Skeletal muscle tissue (tissue), 4 donors: Measurements from ENCODE around the gene SLC2A1. TPM values are rescaled to one million over a fixed set of nuclear protein-coding genes. Genes with fewer than 3 reads are reported as not detected.

ENCODE experiments used
- H3K27ac ChIP-seq: one replicate; pipeline ENCODE4 v1.7.0; 2013; ENCODE audit warnings: mild to moderate bottlenecking, low read depth, low read length, inconsistent platforms
- H3K27me3 ChIP-seq, 3 donors: one replicate each; pipeline ENCODE4 v1.7.0; 2013; ENCODE audit warnings: low read length in 3 of 3; ENCODE audit not compliant: control insufficient read depth in 3 of 3, insufficient read depth in 3 of 3
- H3K36me3 ChIP-seq, 3 donors: one replicate each; pipeline ENCODE4 v1.7.0; 2013; ENCODE audit warnings: low read length in 3 of 3; ENCODE audit not compliant: control insufficient read depth in 3 of 3, insufficient read depth in 3 of 3
- H3K4me1 ChIP-seq, 3 donors: one replicate each; pipeline ENCODE4 v1.7.0; 2013; ENCODE audit warnings: low read length in 3 of 3, mild to moderate bottlenecking in 3 of 3; ENCODE audit not compliant: control insufficient read depth in 3 of 3, insufficient read depth in 3 of 3
- H3K4me3 ChIP-seq, 3 donors: one replicate each; pipeline ENCODE4 v1.7.0; 2013; ENCODE audit warnings: low read length in 3 of 3
- H3K9ac ChIP-seq, 3 donors: one replicate each; pipeline ENCODE4 v1.7.0; 2013; ENCODE audit warnings: low read length in 3 of 3, mild to moderate bottlenecking in 3 of 3, moderate library complexity in 2 of 3, low read depth in 1 of 3
- H3K9me3 ChIP-seq, 3 donors: one replicate each; pipeline ENCODE4 v1.7.0; 2013; ENCODE audit warnings: low read length in 3 of 3; ENCODE audit not compliant: control insufficient read depth in 3 of 3
- total RNA-seq: library from RNA; depleted of rRNA; stranded (reverse); fragments of >200 nt; gene quantifications from one replicate; pipeline ENCODE4 v1.2.3, GENCODE V29; 2014
- donor health status: Osteomylitis.

The SLC2A1 gene
- total RNA-seq, 1 donor from 2014 or later: 28.2 TPM

DNA sequence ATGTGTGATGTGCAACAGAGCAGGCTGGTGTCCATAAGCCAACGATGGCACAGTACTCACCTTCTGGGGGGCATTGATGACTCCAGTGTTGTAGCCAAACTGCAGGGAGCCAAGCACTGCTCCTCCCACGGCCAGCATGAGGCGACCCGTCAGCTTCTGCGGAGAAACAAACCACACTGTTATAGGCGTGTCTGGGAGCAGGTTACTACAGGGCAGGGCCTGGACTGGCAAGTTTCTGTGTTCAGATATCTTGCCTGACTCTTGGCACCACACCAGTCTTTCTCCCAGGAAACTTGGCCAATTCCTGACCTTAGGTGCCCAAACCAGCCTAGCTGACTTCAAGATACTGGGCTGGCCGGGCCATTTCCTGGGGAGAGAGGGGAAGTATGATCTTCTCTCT, 15.5 kb downstream of the SLC2A1 start:
- no peak overlapping the region for H3K9ac ChIP-seq
- H3K27ac ChIP-seq: no peak overlapping the region
- peaks cover 0 to 2% (median 0%) of the 10 kb centered on the region in 3 donors for H3K36me3 ChIP-seq
- H3K27me3 ChIP-seq: peaks cover 0 to 2% (median 0%) of the 10 kb centered on the region in 3 donors
- H3K9me3 ChIP-seq: no peaks in the 10 kb centered on the region
- H3K4me3 ChIP-seq: no peak overlapping the region
- H3K4me1 ChIP-seq: peaks cover 41 to 49% (median 43%) of the 10 kb centered on the region in 3 donors

GRCh38 chr1:42942444-42942843, 16.2 kb downstream of the SLC2A1 start:
- no peaks in the 10 kb centered on the region for H3K27me3 ChIP-seq
- no peak overlapping the region for H3K4me3 ChIP-seq
- H3K4me1 ChIP-seq: peaks cover 43 to 50% (median 48%) of the 10 kb centered on the region in 3 donors
- peak overlapping the region; percentile 70 for H3K27ac ChIP-seq
- H3K9ac ChIP-seq: no peak overlapping the region
- no peaks in the 10 kb centered on the region for H3K9me3 ChIP-seq
- H3K36me3 ChIP-seq: peaks cover 0 to 2% (median 0%) of the 10 kb centered on the region in 3 donors

DNA sequence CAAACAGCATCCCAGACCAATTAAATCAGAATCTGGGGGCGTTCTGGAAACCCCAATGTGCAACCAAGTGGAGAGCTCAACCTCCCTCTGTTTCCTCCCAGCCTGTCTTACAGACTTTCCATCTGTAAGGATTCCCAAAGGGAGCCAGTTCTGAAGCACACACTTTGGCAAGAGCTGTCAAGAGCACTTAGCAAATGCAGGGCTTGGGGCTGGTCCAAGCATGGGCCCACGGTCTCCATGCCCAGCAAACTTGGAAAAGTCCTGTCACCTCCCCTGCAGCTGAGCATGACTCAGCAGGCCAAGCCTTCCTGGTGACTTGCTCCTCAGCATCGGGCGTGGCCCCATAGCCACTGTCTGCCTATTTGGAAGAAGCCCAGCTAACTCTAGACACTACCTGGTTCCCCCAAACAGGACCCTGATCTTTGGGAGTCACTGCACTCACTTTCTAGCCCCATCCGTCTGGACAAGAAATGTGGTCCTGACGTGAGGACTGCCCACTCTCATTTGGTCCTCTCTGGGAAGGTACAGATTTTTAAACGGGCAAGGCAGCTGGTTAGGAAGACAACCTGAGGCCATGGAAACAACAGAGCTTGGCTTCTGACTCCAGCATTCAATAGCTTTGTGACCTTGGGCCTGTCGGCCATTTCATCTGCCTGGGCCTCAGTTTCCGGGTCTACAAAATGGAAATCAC, 16.9 kb downstream of the SLC2A1 start:
- H3K9ac ChIP-seq: no peak overlapping the region
- H3K27ac ChIP-seq: peak overlapping the region; percentile 70
- no peaks in the 10 kb centered on the region for H3K9me3 ChIP-seq
- H3K4me3 ChIP-seq: no peak overlapping the region
- peaks cover 0 to 2% (median 0%) of the 10 kb centered on the region in 3 donors for H3K36me3 ChIP-seq
- H3K27me3 ChIP-seq: no peaks in the 10 kb centered on the region
- H3K4me1 ChIP-seq: peaks cover 50 to 56% (median 54%) of the 10 kb centered on the region in 3 donors

- H3K27ac ChIP-seq: peak overlapping the region; percentile 72
- H3K4me1 ChIP-seq: peaks cover 48 to 58% (median 55%) of the 10 kb centered on the region in 3 donors
Observed at GRCh38 chr1:42940851-42941639, 17.6 kb downstream of the SLC2A1 start.

DNA sequence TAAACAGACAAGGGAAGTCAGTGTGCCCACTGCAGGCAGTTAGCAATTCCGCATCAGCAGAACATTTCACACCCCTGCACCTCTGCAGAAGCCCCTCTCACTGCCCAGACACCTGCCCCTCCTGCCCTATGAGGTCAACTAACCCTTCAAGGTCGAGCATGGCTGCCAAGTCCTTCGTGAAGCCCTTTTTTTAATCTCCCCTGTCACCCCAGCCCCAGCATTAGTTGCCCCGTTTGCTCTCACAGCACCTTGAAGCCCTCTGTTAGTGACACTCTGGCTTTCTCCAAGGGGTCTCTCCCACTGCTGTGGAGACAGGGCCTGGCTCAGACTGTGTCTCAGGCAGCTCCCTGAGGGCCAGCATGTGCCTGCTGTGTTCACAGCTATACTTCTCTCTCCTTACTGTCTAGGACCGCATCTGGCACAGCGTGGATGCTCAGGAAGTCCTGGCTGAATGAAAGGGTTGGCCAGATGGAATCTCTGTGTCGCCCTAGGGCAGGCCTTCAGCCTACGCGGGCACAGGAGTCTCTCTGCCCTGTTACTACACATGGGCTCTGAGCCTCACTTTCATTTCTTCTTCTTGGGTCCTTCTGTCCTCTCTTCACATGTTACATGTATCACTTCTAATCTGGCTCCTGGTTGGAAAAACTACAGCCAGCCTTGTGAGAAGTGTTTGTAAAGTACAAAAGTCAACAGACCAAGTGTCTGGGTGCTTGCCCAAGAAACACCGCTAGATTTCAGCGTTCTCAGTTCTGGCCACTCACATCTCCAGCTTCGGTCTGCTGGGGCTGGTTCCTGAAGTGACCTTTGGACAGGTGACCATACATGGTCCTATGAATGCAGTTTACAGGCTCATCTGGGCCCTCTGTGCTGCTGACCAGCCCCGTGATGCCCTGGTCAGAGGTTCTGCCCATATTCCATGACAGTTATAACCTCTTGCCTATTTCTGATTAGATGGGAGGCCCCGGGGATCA, 19.7 kb downstream of the SLC2A1 start:
- no peak overlapping the region for H3K27ac ChIP-seq
- H3K9ac ChIP-seq: no peak overlapping the region
- H3K27me3 ChIP-seq: peaks cover 0 to 3% (median 0%) of the 10 kb centered on the region in 3 donors
- no peak overlapping the region for H3K4me3 ChIP-seq
- H3K9me3 ChIP-seq: no peaks in the 10 kb centered on the region
- peaks cover 0 to 2% (median 0%) of the 10 kb centered on the region in 3 donors for H3K36me3 ChIP-seq
- H3K4me1 ChIP-seq: peaks cover 42 to 57% (median 50%) of the 10 kb centered on the region in 3 donors

More at GRCh38 chr1:42940851-42941639, 17.6 kb downstream of the SLC2A1 start:
- no peak overlapping the region for H3K4me3 ChIP-seq
- H3K9ac ChIP-seq: no peak overlapping the region
- H3K9me3 ChIP-seq: no peaks in the 10 kb centered on the region
- peaks cover 0 to 2% (median 0%) of the 10 kb centered on the region in 3 donors for H3K36me3 ChIP-seq
- H3K27me3 ChIP-seq: no peaks in the 10 kb centered on the region

DNA sequence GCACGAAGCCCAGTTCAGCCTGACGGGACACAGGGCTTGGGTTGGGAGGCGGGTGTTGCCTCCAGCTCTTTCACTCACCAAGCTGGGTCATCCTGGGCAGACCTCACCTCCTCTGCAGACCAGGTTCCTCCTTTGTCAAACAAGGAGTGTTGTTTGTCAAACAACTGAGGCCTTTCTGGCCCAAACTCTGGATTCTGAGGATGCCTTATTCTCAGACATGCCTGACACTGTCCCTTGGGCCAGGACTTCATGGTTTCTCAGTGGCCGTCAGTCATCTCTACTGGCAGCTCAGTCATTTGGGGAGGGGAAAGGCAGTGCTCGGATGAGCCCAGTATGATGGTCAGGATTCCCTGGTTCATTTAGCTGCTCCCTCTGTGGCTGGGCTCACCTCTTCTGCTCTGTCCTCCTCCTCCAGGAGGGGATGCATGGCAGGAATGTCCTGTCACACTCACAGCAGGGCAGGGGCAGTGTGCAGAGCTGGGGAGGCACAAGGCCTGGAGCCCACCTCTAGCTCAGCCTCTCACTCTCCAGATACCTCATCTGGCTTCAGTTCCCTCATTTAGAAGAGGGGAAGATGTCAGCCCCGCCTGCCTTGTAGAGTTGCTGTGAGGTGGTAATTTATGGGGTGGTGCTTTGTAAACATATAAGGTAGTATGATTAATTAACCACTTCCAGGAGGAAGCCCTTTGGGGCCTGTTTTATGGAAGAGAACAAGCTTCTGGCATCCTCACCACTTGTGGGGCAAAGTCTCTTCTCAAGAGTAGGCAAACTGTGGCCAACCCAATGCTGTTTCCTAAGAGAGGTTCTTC, 20.6 kb downstream of the SLC2A1 start:
- peaks cover 33 to 48% (median 41%) of the 10 kb centered on the region in 3 donors for H3K4me1 ChIP-seq
- peaks cover 0 to 2% (median 0%) of the 10 kb centered on the region in 3 donors for H3K36me3 ChIP-seq
- no peak overlapping the region for H3K27ac ChIP-seq
- no peaks in the 10 kb centered on the region for H3K9me3 ChIP-seq
- H3K4me3 ChIP-seq: no peak overlapping the region
- peaks cover 0 to 3% (median 0%) of the 10 kb centered on the region in 3 donors for H3K27me3 ChIP-seq
- H3K9ac ChIP-seq: no peak overlapping the region

DNA sequence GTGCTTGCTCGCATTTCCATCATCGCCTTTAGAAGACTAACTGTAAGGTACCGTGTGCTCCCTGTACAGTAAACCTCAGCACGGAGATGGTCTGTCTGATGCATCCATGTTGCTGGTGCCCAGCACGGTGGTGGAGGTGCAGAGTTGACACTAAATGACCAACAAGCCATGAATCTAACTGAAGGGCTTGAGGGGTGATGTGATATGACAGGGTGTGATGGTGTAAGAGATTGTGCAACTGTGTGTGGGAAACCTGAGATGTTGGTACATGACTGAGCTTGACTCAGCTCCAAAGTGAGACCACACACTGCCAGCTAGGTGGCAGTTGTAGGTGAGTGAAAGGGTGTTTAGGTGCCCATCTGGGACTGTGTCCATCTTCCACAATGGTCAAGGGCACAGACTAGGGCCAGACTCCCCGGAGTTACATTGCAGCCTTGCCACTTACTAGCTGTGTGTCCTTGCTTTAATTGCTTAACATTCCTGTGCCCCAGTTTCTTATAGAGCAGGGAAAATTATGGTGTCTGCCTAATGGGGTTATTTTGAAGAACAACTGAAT, 21.4 kb downstream of the SLC2A1 start:
- H3K9me3 ChIP-seq: no peaks in the 10 kb centered on the region
- no peak overlapping the region for H3K27ac ChIP-seq
- no peaks in the 10 kb centered on the region for H3K36me3 ChIP-seq
- H3K4me1 ChIP-seq: peaks cover 27 to 40% (median 39%) of the 10 kb centered on the region in 3 donors
- no peak overlapping the region for H3K4me3 ChIP-seq
- no peak overlapping the region for H3K9ac ChIP-seq
- H3K27me3 ChIP-seq: peaks cover 0 to 3% (median 0%) of the 10 kb centered on the region in 3 donors

- H3K9ac ChIP-seq: no peak overlapping the region
- peaks cover 21 to 35% (median 32%) of the 10 kb centered on the region in 3 donors for H3K4me1 ChIP-seq
- no peaks in the 10 kb centered on the region for H3K36me3 ChIP-seq
- H3K27ac ChIP-seq: no peak overlapping the region
- no peak overlapping the region for H3K4me3 ChIP-seq
- no peaks in the 10 kb centered on the region for H3K9me3 ChIP-seq
- H3K27me3 ChIP-seq: peaks cover 0 to 3% (median 0%) of the 10 kb centered on the region in 3 donors
Observed at GRCh38 chr1:42936309-42937078, 22.2 kb downstream of the SLC2A1 start.
